Activated naive CD4-positive, alpha-beta T cell treated with anti-CD3 and anti-CD28 coated beads for 36 hours (primary cell): ENCODE data around the gene COMT. TPM values are rescaled to one million over a fixed set of nuclear protein-coding genes. Genes with fewer than 3 reads are reported as not detected.
A peak's percentile ranks its signal among the peaks of the same experiment; 100 is the strongest.
"Not testable (repeated sequence)": the region's sequence is repeated elsewhere in the genome, so short reads cannot be mapped to it uniquely, and the experiment has no call there.

Experiments used
- CTCF ChIA-PET: fragments of 350-600 bp; sonication (Branson Sonifier 250); formaldehyde crosslinking; loops from one replicate; lab custom pipeline; 2021; ENCODE audit warnings: antibody characterized with exemption; lab: Charles Lee
- DNase-seq: peaks from one replicate; pipeline ENCODE4 v3.0.0-alpha.2; 2020
- H3K27ac Mint-ChIP-seq: one replicate; pipeline ENCODE4 v1.8.0; 2021; ENCODE audit warnings: mild to moderate bottlenecking, mixed read lengths
- H3K27me3 Mint-ChIP-seq: one replicate; pipeline ENCODE4 v1.8.0; 2021; ENCODE audit warnings: low read depth, mixed read lengths
- H3K36me3 Mint-ChIP-seq: one replicate; pipeline ENCODE4 v1.8.0; 2021; ENCODE audit warnings: low read depth, mixed read lengths
- H3K4me1 Mint-ChIP-seq: one replicate; pipeline ENCODE4 v1.8.0; 2021; ENCODE audit warnings: low read depth, mixed read lengths
- H3K4me3 Mint-ChIP-seq: one replicate; pipeline ENCODE4 v1.8.0; 2021; ENCODE audit warnings: mild to moderate bottlenecking, moderate library complexity, mixed read lengths
- H3K9me3 Mint-ChIP-seq: one replicate; pipeline ENCODE4 v1.8.0; 2021; ENCODE audit warnings: mixed read lengths
- intact Hi-C: fragments of 100-400 bp; cut with micrococcal nuclease; formaldehyde crosslinking; loops from one replicate; pipeline ENCODE4 v1.15.1; 2023
- total RNA-seq, 2 experiments: library from RNA; stranded (reverse); gene quantifications; one replicate each; pipeline ENCODE4 v1.2.3, GENCODE V29; 2021

The COMT gene
- total RNA-seq, 2 experiments from 2014 or later = 53.7 to 56.8 TPM

DNA sequence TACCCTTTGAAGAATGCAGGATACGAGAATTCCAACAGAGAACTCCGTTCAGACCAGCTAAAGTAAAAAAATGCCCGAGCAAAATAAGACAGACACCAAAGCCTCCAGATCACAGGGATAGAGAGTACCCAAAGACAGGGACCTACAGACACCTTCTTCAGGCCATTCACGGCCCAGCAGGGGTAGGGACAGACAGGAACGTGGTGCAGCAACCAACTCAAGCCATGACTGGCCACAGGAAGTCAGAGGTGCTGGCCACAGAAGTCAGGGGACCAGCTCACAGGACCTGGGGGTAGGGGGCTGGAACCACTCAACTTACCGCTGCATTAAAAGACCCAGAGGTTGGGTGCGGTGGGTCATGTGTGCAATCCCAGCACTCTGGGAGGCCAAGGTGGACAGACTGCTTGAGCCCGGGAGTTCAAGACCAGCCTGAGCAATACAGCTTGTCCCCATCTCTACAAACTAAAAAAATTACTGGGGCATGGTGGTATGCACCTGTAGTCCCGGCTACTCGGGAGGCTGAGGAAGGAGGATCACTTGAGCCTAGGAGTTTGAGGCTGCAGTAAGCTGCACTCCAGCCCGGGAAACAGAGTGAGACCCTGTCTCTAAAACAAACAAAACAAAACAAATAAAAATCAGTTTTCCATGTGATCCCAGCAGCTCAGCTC lies 39.9 kb upstream of the COMT start:
- H3K27me3 Mint-ChIP-seq = no peaks in the 10 kb centered on the region
- peaks cover 3% of the 10 kb centered on the region for H3K36me3 Mint-ChIP-seq
- no peaks in the 10 kb centered on the region for H3K9me3 Mint-ChIP-seq
- intact Hi-C loops = no loop called here
- no peak for DNase-seq
- CTCF ChIA-PET = interaction anchor here (0.7 to 2.5 kb wide), 5 partner anchors 11 to 172 kb away, joined by 3 to 7 read pairs (median 4); no protein-coding TSS in a partner anchor
- H3K27ac Mint-ChIP-seq = no peak overlapping the region
- no peak overlapping the region for H3K4me3 Mint-ChIP-seq
- H3K4me1 Mint-ChIP-seq = peaks cover 8% of the 10 kb centered on the region

DNA sequence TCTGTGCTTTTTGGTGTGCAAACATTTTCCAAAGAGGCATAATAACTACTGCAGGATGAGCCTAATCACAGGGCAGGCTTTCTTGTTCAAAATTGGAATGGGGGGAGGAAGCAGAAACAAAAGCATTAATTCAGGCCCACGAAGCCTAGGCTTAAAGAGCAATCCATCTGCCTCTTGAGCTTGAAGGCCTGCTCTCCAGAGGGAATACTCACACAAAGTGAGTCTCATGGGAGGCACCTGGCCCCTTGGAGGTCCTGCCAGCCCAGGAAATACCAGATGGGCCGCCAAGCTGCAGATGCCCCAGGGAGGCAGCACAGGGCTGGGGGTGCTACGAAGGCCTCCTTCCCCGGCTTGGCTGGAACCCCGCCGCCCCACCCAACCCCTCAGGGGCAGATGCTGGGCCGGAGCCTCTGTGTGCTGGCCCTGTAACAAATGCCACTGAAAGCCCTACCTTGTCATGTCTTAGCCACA lies 39.3 kb upstream of the COMT start:
- Mint-ChIP-seq H3K36me3 (peaks cover 3% of the 10 kb centered on the region), H3K4me3 (no peak overlapping the region), H3K27me3 (no peaks in the 10 kb centered on the region), H3K27ac (no peak overlapping the region), H3K9me3 (no peaks in the 10 kb centered on the region), H3K4me1 (peaks cover 3% of the 10 kb centered on the region)
- CTCF ChIA-PET = interaction anchor here (0.7 to 2.5 kb wide), 3 partner anchors 12 to 172 kb away, joined by 3 to 7 read pairs (median 6); no protein-coding TSS in a partner anchor
- DNase-seq = no peak
- intact Hi-C loops = no loop called here

DNA sequence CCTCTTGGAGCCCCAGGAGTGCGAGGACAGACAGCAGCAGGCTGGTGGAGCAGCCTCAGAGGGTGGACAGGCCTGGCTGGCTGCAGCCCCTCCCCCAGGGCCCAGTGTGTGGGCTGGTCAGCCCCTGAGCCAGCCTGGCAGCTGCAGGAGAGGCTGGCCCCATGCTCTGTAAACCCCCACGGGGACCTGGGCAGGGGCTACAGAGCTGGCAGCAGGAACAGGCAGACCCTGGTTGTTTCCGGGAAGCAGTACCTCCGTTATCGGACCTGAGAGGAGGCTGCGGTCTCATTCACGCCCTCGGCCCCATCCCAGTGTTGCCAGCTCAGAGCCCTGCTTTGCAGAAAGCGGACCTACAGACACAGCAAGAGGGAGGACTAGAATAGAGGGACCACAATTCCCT lies 38.5 kb upstream of the COMT start:
- H3K9me3 Mint-ChIP-seq = no peaks in the 10 kb centered on the region
- CTCF ChIA-PET = interaction anchor here (2.5 kb wide), 1 partner anchor 12 kb away, joined by 6 read pairs; no protein-coding TSS in a partner anchor
- intact Hi-C loops = no loop called here

DNA sequence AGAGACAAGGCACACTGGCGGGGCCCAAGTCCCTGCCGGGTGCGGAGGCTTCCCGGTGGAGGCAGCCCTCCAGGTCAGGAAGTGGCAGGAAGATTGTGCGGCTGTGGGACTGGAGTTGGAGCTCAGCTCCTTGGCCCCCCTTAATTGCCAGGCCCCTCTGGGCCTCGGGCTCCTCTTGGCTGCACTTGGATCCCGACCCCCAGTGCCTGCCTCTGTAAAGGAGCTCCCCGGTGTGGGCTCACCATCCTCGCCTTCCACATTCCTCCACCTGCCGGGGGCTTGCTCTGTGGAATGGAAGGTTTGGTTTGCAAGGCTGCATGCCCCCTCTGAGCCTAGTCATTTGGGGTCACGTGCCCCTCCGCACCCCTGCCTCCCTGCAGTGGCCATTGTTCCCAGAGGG lies 38.1 kb upstream of the COMT start:
- H3K27me3 Mint-ChIP-seq = no peaks in the 10 kb centered on the region
- no peak for DNase-seq
- H3K4me1 Mint-ChIP-seq = no peaks in the 10 kb centered on the region
- H3K27ac Mint-ChIP-seq = no peak overlapping the region
- no peaks in the 10 kb centered on the region for H3K9me3 Mint-ChIP-seq
- no peak overlapping the region for H3K4me3 Mint-ChIP-seq
- peaks cover 1% of the 10 kb centered on the region for H3K36me3 Mint-ChIP-seq
- CTCF ChIA-PET = no interaction called here
- intact Hi-C loops = no loop called here

More for the DNA sequence above, 38.5 kb upstream of the COMT start:
- Mint-ChIP-seq H3K4me3 (no peak overlapping the region), H3K36me3 (peaks cover 1% of the 10 kb centered on the region), H3K27me3 (no peaks in the 10 kb centered on the region), H3K4me1 (no peaks in the 10 kb centered on the region), H3K27ac (no peak overlapping the region)
- no peak for DNase-seq

DNA sequence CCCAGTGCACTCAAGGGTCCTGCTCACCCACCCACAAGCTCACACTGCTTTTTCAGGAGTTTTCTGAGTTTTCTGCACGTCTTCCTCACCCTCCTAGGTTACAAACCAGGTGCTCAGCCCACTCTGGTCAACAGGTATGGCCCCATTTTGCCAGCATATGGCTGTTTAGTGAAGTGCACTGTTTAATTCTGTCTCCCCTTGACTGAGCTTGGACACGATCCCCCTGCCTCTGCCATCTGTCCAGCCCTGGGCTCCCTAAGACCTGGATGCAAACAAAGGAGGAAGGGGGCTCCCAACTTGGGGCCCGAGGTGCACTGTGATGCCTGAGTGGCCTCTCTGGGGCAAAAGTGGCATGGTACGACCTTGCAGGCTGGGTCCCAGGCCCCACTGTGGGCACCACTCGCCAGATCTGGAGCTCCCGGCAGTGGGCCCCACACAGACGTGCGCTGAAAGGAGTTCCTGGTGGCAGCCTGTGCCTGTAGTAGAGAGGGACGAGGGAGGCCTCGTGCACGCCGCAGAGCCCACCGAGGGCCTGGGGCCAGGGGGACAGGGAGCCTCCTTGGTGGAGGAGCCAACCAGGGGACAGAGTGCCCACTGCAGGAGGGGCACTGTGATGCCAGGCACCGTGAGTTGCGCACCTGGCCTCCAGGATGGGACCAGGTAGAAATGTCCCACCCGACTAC lies 37.3 kb upstream of the COMT start:
- no peak for DNase-seq
- no peaks in the 10 kb centered on the region for H3K9me3 Mint-ChIP-seq
- no peaks in the 10 kb centered on the region for H3K4me1 Mint-ChIP-seq
- no peaks in the 10 kb centered on the region for H3K36me3 Mint-ChIP-seq
- H3K27ac Mint-ChIP-seq = no peak overlapping the region
- CTCF ChIA-PET = interaction anchor here (0.7 to 1.0 kb wide), 4 partner anchors 8 to 174 kb away, joined by 3 to 5 read pairs (median 4); no protein-coding TSS in a partner anchor
- intact Hi-C loops = no loop called here
- no peaks in the 10 kb centered on the region for H3K27me3 Mint-ChIP-seq
- no peak overlapping the region for H3K4me3 Mint-ChIP-seq

DNA sequence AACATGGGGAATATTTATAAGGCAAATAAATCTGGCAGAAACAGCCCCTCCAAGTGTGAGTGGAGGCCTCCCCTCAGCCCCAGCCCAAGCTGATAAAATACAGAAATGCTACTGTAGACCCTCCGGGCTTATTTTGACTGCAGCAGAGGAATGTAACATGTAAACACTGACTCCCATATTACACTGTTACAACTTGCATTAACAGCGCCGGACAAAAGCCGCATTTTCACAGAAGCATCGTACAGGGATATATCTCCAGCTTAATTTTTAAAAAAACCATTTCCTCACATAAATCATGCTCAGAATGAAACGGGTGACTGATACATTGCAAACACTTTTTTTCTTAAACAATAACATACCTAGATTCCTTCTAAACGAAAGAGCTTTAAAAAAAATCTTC lies 36.6 kb upstream of the COMT start:
- Mint-ChIP-seq H3K36me3 (no peaks in the 10 kb centered on the region), H3K4me1 (peaks cover 2% of the 10 kb centered on the region), H3K27me3 (no peaks in the 10 kb centered on the region), H3K27ac (no peak overlapping the region), H3K9me3 (no peaks in the 10 kb centered on the region), H3K4me3 (no peak overlapping the region)
- CTCF ChIA-PET = interaction anchor here (0.7 to 1.0 kb wide), 4 partner anchors 8 to 174 kb away, joined by 3 to 5 read pairs (median 4); no protein-coding TSS in a partner anchor
- intact Hi-C loops = no loop called here
- DNase-seq = no peak

DNA sequence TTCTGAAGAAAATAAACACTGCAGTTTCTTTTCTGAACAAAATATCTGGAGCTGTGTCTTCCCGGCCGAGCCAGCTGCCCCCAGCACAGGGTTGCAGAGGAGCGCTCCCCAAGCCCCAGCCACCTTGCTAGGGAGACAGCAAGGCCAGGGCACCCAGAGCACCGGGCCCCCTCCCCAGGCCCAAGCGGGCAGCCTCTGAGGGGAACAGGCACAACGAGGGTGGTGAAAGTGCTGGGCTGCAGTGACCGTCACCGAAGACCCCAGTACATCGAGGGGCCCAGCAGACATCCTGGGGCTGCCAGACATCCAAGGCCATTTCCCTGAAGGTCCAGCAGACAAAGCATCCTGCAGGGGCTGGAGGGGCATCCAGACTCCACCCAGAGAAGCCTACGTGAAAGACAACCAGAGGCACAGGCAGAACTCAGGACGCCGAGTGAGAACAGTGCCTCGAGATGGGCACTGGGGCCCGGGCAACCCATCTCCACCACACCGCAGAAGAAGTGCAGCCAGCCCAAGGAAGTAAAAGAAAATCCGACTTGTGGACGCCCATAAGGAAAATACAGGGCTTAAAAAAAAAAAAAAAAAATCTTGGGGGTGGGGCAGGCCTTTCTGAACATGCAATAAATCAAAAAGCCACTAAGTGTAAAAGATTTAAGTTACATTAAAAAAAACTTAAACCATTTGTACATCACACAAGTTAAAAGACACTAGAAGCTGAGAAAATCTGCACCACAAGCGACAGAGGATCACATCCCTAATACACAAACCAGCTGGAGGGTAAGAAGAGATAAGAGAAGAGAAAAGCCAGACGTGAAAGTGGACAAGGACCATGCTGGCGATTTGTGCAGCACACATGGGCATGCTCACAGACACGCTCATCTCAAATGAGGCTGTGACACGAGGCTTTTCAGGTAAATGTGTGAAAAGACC lies 36.0 kb upstream of the COMT start:
- intact Hi-C loops = no loop called here
- H3K27me3 Mint-ChIP-seq = no peaks in the 10 kb centered on the region
- H3K4me3 Mint-ChIP-seq = no peak overlapping the region
- H3K36me3 Mint-ChIP-seq = no peaks in the 10 kb centered on the region
- no peak overlapping the region for H3K27ac Mint-ChIP-seq
- peaks cover 2% of the 10 kb centered on the region for H3K4me1 Mint-ChIP-seq
- no peak for DNase-seq
- CTCF ChIA-PET = interaction anchor here (0.6 to 1.3 kb wide), 8 partner anchors 9 to 308 kb away, joined by 3 to 7 read pairs (median 4); no protein-coding TSS in a partner anchor
- no peaks in the 10 kb centered on the region for H3K9me3 Mint-ChIP-seq

DNA sequence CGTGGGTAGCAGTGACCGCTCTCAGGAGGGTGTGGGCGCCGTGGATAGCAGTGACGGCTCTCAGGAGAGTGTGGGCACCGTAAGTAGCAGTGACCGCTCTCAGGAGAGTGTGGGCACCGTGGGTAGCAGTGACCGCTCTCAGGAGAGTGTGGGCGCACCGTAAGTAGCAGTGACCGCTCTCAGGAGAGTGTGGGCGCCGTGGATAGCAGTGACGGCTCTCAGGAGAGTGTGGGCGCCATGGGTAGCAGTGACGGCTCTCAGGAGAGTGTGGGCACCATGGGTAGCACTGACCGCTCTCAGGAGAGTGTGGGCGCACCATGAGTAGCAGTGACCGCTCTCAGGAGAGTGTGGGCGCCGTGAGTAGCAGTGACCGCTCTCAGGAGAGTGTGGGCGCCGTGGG lies 34.7 kb upstream of the COMT start:
- H3K9me3 Mint-ChIP-seq, intact Hi-C loops, H3K4me1 Mint-ChIP-seq, H3K27me3 Mint-ChIP-seq, DNase-seq, H3K36me3 Mint-ChIP-seq, H3K27ac Mint-ChIP-seq, H3K4me3 Mint-ChIP-seq: not testable (repeated sequence)
- CTCF ChIA-PET = interaction anchor here (1.1 to 1.3 kb wide), 2 partner anchors 177 to 227 kb away, joined by 3 to 7 read pairs; no protein-coding TSS in a partner anchor

DNA sequence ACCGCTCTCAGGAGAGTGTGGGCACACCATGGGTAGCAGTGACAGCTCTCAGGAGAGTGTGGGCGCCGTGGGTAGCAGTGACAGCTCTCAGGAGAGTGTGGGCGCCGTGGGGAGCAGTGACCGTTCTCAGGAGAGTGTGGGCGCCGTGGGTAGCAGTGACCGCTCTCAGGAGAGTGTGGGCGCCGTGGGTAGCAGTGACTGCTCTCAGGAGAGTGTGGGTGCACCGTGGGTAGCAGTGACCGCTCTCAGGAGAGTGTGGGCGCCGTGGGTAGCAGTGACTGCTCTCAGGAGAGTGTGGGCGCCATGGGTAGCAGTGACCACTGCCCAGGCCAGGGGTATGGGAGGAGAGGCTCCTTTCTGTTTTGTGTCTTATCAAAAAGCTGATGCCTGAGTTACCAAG lies 33.7 kb upstream of the COMT start:
- H3K9me3 Mint-ChIP-seq, H3K27ac Mint-ChIP-seq, intact Hi-C loops, H3K36me3 Mint-ChIP-seq, H3K4me1 Mint-ChIP-seq, H3K27me3 Mint-ChIP-seq, H3K4me3 Mint-ChIP-seq, DNase-seq: not testable (repeated sequence)
- CTCF ChIA-PET = interaction anchor here (0.7 kb wide), 2 partner anchors 75 to 291 kb away, joined by 3 read pairs; no protein-coding TSS in a partner anchor

DNA sequence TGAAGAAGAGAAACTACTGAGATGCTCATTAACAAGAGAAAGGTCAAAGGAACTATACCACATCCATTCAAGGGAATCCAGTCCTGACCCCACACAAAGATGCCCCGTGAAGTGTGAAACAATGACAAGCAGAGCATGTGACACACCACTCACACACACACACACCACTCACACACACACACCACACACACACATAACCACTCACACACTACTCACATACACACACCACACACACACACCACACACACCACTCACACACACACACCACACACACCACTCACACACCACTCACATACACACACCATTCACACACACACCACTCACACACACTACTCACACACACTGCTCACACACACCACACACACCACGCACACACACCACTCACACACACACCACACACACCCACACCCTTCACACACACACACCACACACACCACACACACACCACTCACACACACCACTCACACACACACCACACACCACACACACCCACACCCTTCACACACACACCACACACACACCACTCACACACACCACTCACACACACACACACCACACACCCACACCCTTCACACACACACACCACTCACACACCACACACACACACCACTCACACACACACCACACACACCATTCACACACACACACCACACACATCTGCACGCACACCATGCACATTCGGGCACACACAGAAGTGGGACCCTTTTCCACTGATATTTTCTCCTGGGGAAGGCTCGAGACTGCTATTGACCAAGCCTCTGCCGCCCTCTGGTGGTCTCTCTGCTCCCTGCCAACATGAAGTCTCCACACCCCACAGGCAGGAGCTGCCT lies 32.0 kb upstream of the COMT start:
- no peaks in the 10 kb centered on the region for H3K9me3 Mint-ChIP-seq
- no peaks in the 10 kb centered on the region for H3K27me3 Mint-ChIP-seq
- peak; percentile 93 for DNase-seq
- intact Hi-C loops = loop anchor here (1.0 to 2.0 kb wide), 3 partner anchors 17 to 179 kb away; no protein-coding TSS in a partner anchor
- peaks cover 9% of the 10 kb centered on the region for H3K36me3 Mint-ChIP-seq
- H3K4me3 Mint-ChIP-seq = no peak overlapping the region
- H3K4me1 Mint-ChIP-seq = peaks cover 2% of the 10 kb centered on the region
- CTCF ChIA-PET = interaction anchor here (0.7 to 4.8 kb wide), 22 partner anchors 9 to 186 kb away, joined by 3 to 81 read pairs (median 3); partner anchors contain the start of gene GP1BB
- H3K27ac Mint-ChIP-seq = peak overlapping the region; percentile 42

DNA sequence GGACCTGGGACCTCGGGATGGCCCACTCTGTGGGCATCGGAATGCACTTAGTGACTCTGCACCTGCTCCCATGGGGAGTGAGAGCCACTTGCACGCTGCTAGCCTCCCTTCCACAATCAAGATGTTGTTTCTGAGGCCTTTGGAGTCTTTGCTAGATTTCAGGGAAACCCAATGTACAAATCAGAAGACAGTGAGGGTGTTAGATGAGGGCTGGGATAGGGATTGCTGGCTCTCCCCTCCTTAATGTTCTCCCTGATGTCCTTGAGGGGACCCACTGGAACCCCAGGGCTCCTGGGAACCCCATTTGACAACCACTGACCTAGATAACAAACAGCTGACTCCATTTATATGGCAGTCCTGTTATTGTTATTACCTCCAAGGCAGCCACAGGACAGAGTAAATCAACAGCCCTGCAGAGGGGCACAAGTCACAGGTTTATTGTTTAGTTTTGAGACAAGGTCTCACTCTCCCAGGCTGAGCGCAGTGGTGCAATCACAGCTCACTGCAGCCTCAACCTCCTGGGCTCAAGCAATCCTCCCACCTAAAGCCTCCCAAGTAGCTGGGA lies 31.3 kb upstream of the COMT start:
- intact Hi-C loops = loop anchor here (1.0 to 2.0 kb wide), 3 partner anchors 17 to 180 kb away; no protein-coding TSS in a partner anchor
- peaks cover 15% of the 10 kb centered on the region for H3K36me3 Mint-ChIP-seq
- no peak for DNase-seq
- H3K4me3 Mint-ChIP-seq = no peak overlapping the region
- CTCF ChIA-PET = interaction anchor here (0.7 to 4.8 kb wide), 24 partner anchors 10 to 231 kb away, joined by 3 to 81 read pairs (median 3); partner anchors contain the start of gene GP1BB
- peaks cover 2% of the 10 kb centered on the region for H3K4me1 Mint-ChIP-seq
- no peak overlapping the region for H3K27ac Mint-ChIP-seq
- no peaks in the 10 kb centered on the region for H3K9me3 Mint-ChIP-seq
- no peaks in the 10 kb centered on the region for H3K27me3 Mint-ChIP-seq
